Effector memory CD8-positive, alpha-beta T cell (primary cell): ENCODE measurements around the gene PPP2R2C.

Experiments used
- ATAC-seq: fragments of 150-1000 bp; cut with Tn5 transposase; replicated peaks from 2 replicates; pipeline ENCODE4 v1.10.0; 2021; ENCODE audit warnings: mild to moderate bottlenecking, moderate library complexity
- DNase-seq, 3 experiments: peaks; one replicate each; pipeline ENCODE4 v3.0.0; 2021
- H3K27ac Mint-ChIP-seq, 2 donors: one replicate each; pipeline ENCODE4 v1.8.0; 2022; ENCODE audit warnings: mild to moderate bottlenecking in 2 of 2, mixed read lengths in 2 of 2, moderate library complexity in 2 of 2
- H3K27me3 Mint-ChIP-seq, 2 donors: one replicate each; pipeline ENCODE4 v1.8.0; 2022; ENCODE audit warnings: mixed read lengths in 2 of 2
- H3K36me3 Mint-ChIP-seq: one replicate; pipeline ENCODE4 v1.8.0; 2022; ENCODE audit warnings: mild to moderate bottlenecking, moderate library complexity, mixed read lengths; ENCODE audit not compliant: insufficient read depth
- H3K4me1 Mint-ChIP-seq, 2 donors: one replicate each; pipeline ENCODE4 v1.8.0; 2022; ENCODE audit warnings: low read depth in 2 of 2, mixed read lengths in 2 of 2
- H3K4me3 Mint-ChIP-seq, 2 donors: one replicate each; pipeline ENCODE4 v1.8.0; 2022; ENCODE audit warnings: mild to moderate bottlenecking in 2 of 2, mixed read lengths in 2 of 2, moderate library complexity in 2 of 2
- H3K9me3 Mint-ChIP-seq, 2 donors: one replicate each; pipeline ENCODE4 v1.8.0; 2022; ENCODE audit warnings: mixed read lengths in 2 of 2

The PPP2R2C gene

GRCh38 chr4:6331018-6331417, 141.4 kb downstream of the PPP2R2C start:
- no peak overlapping the region for H3K4me3 Mint-ChIP-seq
- H3K4me1 Mint-ChIP-seq = peaks cover 10 to 13% of the 10 kb centered on the region in 2 donors
- DNase-seq = peak in 2 of 3 experiments; percentile 15 to 25
- H3K9me3 Mint-ChIP-seq = no peaks in the 10 kb centered on the region
- peaks cover 20 to 36% of the 10 kb centered on the region in 2 donors for H3K27me3 Mint-ChIP-seq
- peak; percentile 28 for ATAC-seq
- no peak overlapping the region for H3K27ac Mint-ChIP-seq
- no peaks in the 10 kb centered on the region for H3K36me3 Mint-ChIP-seq

- DNase-seq (no peak), ATAC-seq (no peak)
- Mint-ChIP-seq H3K4me3 (no peak overlapping the region), H3K27me3 (peaks cover 23 to 38% of the 10 kb centered on the region in 2 donors), H3K4me1 (peaks cover 10 to 13% of the 10 kb centered on the region in 2 donors), H3K27ac (no peak overlapping the region), H3K36me3 (no peaks in the 10 kb centered on the region), H3K9me3 (no peaks in the 10 kb centered on the region)
Measured at GRCh38 chr4:6330384-6330767, 142.0 kb downstream of the PPP2R2C start.

- H3K4me1 Mint-ChIP-seq = peaks cover 4 to 8% of the 10 kb centered on the region in 2 donors
- no peaks in the 10 kb centered on the region for H3K9me3 Mint-ChIP-seq
- no peaks in the 10 kb centered on the region for H3K36me3 Mint-ChIP-seq
- ATAC-seq (no peak), DNase-seq (no peak)
- no peak overlapping the region for H3K4me3 Mint-ChIP-seq
- peaks cover 17 to 36% of the 10 kb centered on the region in 2 donors for H3K27me3 Mint-ChIP-seq
- H3K27ac Mint-ChIP-seq = no peak overlapping the region
Measured at GRCh38 chr4:6329478-6330383, 142.7 kb downstream of the PPP2R2C start.

GRCh38 chr4:6328526-6328925, 143.9 kb downstream of the PPP2R2C start:
- Mint-ChIP-seq H3K9me3 (no peaks in the 10 kb centered on the region), H3K27ac (no peak overlapping the region), H3K27me3 (peaks cover 17 to 45% of the 10 kb centered on the region in 2 donors), H3K4me3 (no peak overlapping the region), H3K4me1 (peaks cover 4 to 6% of the 10 kb centered on the region in 2 donors), H3K36me3 (no peaks in the 10 kb centered on the region)
- ATAC-seq = no peak
- no peak for DNase-seq

- Mint-ChIP-seq H3K36me3 (no peaks in the 10 kb centered on the region), H3K27me3 (peaks cover 23 to 56% of the 10 kb centered on the region in 2 donors), H3K27ac (no peak overlapping the region), H3K4me3 (no peak overlapping the region), H3K9me3 (no peaks in the 10 kb centered on the region), H3K4me1 (peaks cover 0 to 6% of the 10 kb centered on the region in 2 donors)
- ATAC-seq (peak; percentile 87), DNase-seq (peak; percentile 79 to 80 (median 80))
Measured at GRCh38 chr4:6327220-6327917, 145.0 kb downstream of the PPP2R2C start.

GRCh38 chr4:6326312-6327060, 145.9 kb downstream of the PPP2R2C start:
- H3K9me3 Mint-ChIP-seq = no peaks in the 10 kb centered on the region
- H3K4me1 Mint-ChIP-seq = peaks cover 0 to 3% of the 10 kb centered on the region in 2 donors
- H3K27me3 Mint-ChIP-seq = peaks cover 31 to 65% of the 10 kb centered on the region in 2 donors
- H3K4me3 Mint-ChIP-seq = no peak overlapping the region
- ATAC-seq (no peak), DNase-seq (no peak)
- H3K36me3 Mint-ChIP-seq = peaks cover 4% of the 10 kb centered on the region
- no peak overlapping the region for H3K27ac Mint-ChIP-seq

GRCh38 chr4:6325788-6326290, 146.6 kb downstream of the PPP2R2C start:
- no peak for ATAC-seq
- Mint-ChIP-seq H3K9me3 (no peaks in the 10 kb centered on the region), H3K36me3 (peaks cover 4% of the 10 kb centered on the region), H3K27ac (no peak overlapping the region), H3K27me3 (peaks cover 31 to 65% of the 10 kb centered on the region in 2 donors), H3K4me1 (peaks cover 0 to 3% of the 10 kb centered on the region in 2 donors), H3K4me3 (no peak overlapping the region)
- no peak for DNase-seq

- no peak overlapping the region for H3K27ac Mint-ChIP-seq
- no peak for ATAC-seq
- H3K4me3 Mint-ChIP-seq = no peak overlapping the region
- H3K9me3 Mint-ChIP-seq = no peaks in the 10 kb centered on the region
- peaks cover 0 to 3% of the 10 kb centered on the region in 2 donors for H3K4me1 Mint-ChIP-seq
- H3K27me3 Mint-ChIP-seq = peaks cover 31 to 69% of the 10 kb centered on the region in 2 donors
- H3K36me3 Mint-ChIP-seq = peaks cover 4% of the 10 kb centered on the region
- no peak for DNase-seq
Measured at GRCh38 chr4:6324999-6325787, 147.2 kb downstream of the PPP2R2C start.

- H3K27ac Mint-ChIP-seq = no peak overlapping the region
- H3K36me3 Mint-ChIP-seq = peaks cover 4% of the 10 kb centered on the region
- peaks cover 32 to 76% of the 10 kb centered on the region in 2 donors for H3K27me3 Mint-ChIP-seq
- no peak for DNase-seq
- no peak overlapping the region for H3K4me3 Mint-ChIP-seq
- H3K9me3 Mint-ChIP-seq = no peaks in the 10 kb centered on the region
- peaks cover 0 to 3% of the 10 kb centered on the region in 2 donors for H3K4me1 Mint-ChIP-seq
- no peak for ATAC-seq
Measured at GRCh38 chr4:6324461-6324998, 147.9 kb downstream of the PPP2R2C start.

- ATAC-seq (no peak), DNase-seq (no peak)
- peaks cover 40 to 82% of the 10 kb centered on the region in 2 donors for H3K27me3 Mint-ChIP-seq
- H3K4me3 Mint-ChIP-seq = no peak overlapping the region
- no peaks in the 10 kb centered on the region for H3K9me3 Mint-ChIP-seq
- peaks cover 4% of the 10 kb centered on the region for H3K36me3 Mint-ChIP-seq
- peaks cover 0 to 2% of the 10 kb centered on the region in 2 donors for H3K4me1 Mint-ChIP-seq
- H3K27ac Mint-ChIP-seq = no peak overlapping the region
Measured at GRCh38 chr4:6322761-6323566, 149.4 kb downstream of the PPP2R2C start.

GRCh38 chr4:6322067-6322760, 150.2 kb downstream of the PPP2R2C start:
- ATAC-seq (no peak), DNase-seq (no peak)
- H3K4me1 Mint-ChIP-seq = no peaks in the 10 kb centered on the region
- no peaks in the 10 kb centered on the region for H3K9me3 Mint-ChIP-seq
- no peak overlapping the region for H3K4me3 Mint-ChIP-seq
- peaks cover 4% of the 10 kb centered on the region for H3K36me3 Mint-ChIP-seq
- H3K27me3 Mint-ChIP-seq = peaks cover 43 to 83% of the 10 kb centered on the region in 2 donors
- H3K27ac Mint-ChIP-seq = no peak overlapping the region
